ENCODE measurements around the gene TFF3.
"Not testable (repeated sequence)": the region's sequence is repeated elsewhere in the genome, so short reads cannot be mapped to it uniquely, and the experiment has no call there.

Gene TFF3

GRCh38 chr21:42302794-42303193 is 12.4 kb downstream of the TFF3 start:
- DNase-seq: no peak

- DNase-seq: no peak
Observed at GRCh38 chr21:42302076-42302650, 13.0 kb downstream of the TFF3 start.

GRCh38 chr21:42301371-42302075 is 13.7 kb downstream of the TFF3 start:
- DNase-seq: no peak

DNA sequence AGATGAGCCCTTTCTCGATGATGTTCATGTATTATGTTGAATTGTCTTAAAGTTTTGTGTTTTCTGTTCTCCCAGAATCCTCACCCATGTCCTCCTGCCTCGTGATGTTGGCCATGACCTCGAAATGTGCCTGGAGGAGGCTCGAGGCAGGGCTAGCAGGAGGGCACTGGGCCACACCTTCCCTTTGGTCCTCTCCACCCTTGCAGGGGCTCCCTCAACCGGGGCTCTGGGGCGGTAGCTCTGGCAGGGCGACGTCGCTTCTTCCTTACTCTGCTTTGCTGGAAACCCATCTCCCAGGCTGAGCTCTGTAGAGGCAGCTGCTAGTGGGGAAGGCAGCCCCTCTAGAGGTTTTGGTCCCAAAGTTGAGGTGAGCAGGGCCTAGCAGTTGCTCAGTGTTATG is 14.3 kb downstream of the TFF3 start:
- no peak for DNase-seq

DNA sequence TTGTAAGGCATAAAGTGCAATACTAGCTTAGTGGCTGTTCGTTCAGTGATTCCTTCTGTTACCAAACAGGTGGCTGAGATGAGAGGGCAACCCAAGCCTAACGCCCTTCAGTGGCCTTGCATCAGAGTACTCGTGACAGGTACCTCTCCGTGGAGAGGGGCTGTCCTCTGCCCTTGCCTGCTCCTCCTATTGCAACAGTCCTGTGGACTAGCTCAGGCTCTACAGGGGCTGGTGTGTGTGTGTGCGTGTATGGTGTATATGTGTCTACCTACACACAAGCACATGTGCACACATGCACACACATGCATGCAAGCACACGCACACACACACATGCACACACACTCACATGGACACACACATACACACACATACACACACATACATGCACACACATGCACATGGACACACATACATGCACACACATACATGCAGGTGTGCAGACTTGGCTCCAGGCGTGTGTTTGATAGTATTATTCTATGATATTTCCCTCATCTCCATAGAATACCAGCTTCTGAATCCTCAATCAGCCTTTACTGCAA is 15.1 kb downstream of the TFF3 start:
- no peak for DNase-seq

- no peak for DNase-seq
Observed at GRCh38 chr21:42299324-42300044, 15.7 kb downstream of the TFF3 start.

- DNase-seq: no peak
Observed at GRCh38 chr21:42298657-42299056, 16.6 kb downstream of the TFF3 start.

- DNase-seq: no peak
Observed at GRCh38 chr21:42298237-42298636, 17.0 kb downstream of the TFF3 start.

DNA sequence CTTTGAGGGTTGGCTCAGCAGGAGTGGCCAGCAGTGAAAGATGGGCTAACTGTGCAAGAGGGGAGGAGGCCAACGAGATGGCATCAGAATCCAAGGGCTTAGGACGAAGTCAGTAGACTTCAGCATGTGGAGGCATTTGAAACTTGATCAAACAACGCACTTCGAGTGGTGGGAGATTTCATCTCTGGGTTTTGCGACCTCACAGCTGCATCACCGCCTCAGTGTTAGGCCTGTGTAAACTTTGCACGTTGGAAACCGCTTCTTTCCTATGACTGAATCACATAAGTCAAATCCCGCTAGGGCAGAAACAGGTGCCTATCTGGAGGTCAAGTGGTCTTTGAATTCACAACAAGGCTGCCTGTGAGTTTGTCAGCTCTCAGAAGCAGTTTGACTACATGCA is 17.8 kb downstream of the TFF3 start:
- DNase-seq: no peak

- no peak for DNase-seq
Observed at GRCh38 chr21:42296501-42296900, 18.7 kb downstream of the TFF3 start.

DNA sequence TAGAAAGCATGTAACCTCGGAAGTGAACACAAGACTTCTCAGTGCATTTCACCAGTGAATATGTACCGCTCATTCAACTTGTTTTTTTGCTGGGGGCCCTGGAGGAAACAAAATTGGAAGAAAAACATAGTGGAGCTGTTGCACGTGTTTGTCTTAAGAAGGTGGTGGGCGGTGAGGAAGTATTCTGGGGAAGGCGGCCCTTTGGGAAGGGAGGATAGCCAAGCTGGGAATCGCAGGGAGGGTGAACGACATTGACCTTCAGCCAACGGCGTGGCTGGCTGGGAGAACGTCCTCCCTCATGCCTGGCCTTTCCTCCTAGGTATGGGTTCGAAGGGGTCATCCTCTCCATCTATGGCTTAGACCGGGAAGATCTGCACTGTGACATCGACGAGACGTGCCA is 19.4 kb downstream of the TFF3 start:
- DNase-seq: no peak

GRCh38 chr21:42294273-42294880 is 20.8 kb downstream of the TFF3 start:
- DNase-seq: no peak

- no peak for DNase-seq
Observed at GRCh38 chr21:42293649-42294272, 21.4 kb downstream of the TFF3 start.

DNA sequence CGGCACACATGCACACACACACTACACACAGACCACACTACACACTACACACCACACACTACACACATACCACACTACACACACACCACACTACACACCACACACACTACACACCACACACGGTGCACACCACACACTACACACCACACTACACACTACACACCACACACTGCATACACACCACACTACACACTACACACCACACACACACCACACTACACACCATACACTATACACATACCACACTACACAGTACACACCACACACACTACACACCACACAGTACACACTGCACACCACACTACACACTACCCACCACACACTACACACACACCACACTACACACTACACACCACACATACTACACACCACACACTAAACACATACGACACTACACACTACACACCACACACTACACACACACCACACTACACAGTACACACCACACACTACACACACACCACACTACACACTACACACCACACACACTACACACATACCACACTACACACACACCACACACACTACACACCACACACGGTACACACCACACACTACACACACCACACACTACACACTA is 22.6 kb downstream of the TFF3 start:
- DNase-seq: not testable (repeated sequence)

GRCh38 chr21:42291751-42292562 is 23.3 kb downstream of the TFF3 start:
- DNase-seq: no peak

DNA sequence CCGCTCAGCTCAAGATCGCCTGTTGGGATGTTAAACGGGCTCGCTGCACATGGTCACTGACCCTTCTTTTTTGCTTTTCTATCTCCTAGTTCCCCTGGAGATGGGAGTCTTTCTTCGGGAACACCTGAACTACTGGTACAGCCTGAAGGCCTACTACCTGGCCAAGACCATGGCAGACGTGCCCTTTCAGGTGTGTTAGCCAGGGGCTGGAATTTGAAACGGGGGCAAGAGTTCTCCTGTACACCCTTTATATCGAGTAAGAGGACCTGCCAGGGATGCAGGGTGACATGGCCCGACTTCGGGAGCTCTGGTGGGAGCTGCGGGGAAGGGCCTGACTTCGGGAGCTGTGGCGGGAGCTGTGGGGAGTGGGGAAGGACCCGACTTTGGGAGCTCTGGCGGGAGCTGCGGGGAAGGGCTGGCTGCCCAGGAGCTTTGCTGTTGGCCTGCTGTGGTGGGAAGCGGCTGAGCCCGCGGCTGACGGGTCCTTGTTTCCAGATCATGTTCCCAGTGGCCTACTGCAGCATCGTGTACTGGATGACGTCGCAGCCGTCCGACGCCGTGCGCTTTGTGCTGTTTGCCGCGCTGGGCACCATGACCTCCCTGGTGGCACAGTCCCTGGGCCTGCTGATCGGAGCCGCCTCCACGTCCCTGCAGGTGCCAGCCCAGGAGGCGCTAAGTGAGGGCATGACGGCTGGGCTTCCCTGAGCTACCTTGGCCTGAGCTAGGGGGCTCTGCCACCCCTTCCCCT is 24.0 kb downstream of the TFF3 start:
- DNase-seq: no peak

DNA sequence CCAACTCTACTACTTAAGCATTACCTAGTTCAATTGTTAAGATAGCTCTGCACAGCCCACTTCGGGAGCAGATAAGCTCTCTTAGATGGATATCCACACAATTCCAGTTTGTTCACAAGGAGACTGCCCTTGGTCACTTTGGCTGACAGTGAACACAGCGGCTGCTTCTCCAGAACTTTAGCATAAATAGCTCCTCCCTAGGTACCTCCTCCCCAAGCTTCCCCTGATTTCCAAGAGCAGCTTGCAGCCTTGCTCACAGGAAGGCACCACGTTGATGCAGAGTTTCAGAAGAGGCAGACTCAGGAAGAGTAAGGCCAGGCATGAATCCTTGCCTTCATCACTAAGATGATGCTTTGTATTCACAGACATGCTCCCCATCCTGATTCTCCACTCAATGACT is 24.7 kb downstream of the TFF3 start:
- no peak for DNase-seq

DNA sequence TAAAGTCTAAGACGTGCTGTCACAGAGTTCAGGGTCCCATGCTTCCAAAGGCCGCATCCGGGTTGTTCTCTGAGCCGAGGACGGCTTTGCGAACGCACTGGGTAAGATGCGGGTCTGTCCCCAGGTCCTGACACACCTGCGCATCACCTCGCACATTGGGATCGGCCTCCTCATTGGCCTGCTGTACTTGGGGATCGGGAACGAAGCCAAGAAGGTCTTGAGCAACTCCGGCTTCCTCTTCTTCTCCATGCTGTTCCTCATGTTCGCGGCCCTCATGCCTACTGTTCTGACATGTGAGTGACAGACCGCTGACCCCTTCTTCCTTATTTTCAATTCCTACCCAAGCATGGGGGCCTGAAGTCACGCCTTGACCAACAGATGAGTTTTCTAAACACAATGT is 25.3 kb downstream of the TFF3 start:
- no peak for DNase-seq

GRCh38 chr21:42288962-42289361 is 26.2 kb downstream of the TFF3 start:
- no peak for DNase-seq

GRCh38 chr21:42287193-42288083 is 27.8 kb downstream of the TFF3 start:
- DNase-seq: no peak
